ENCODE measurements around the gene KCNQ4. TPM values are rescaled to one million over a fixed set of nuclear protein-coding genes. Genes with fewer than 3 reads are reported as not detected.

The KCNQ4 gene
- polyA plus RNA-seq, 1 donor from 2014 or later = not detected

- TF ChIP-seq CTCF (IDR thresholded peaks at IDR 0.05; ENCODE audit: poor library complexity, severe bottlenecking) (no peak), EP300 (conservative IDR thresholded peaks at IDR 0.05; ENCODE audit: poor library complexity, severe bottlenecking) (no peak), TAF1 (IDR thresholded peaks at IDR 0.05; ENCODE audit: low read depth) (no peak), EZH2 (IDR thresholded peaks at IDR 0.05; ENCODE audit: borderline replicate concordance, insufficient read depth, low read length, poor library complexity, severe bottlenecking) (no peak), REST (IDR thresholded peaks at IDR 0.05; ENCODE audit: borderline replicate concordance) (no peak), POLR2AphosphoS5 (IDR thresholded peaks at IDR 0.05) (no peak), SMC3 (conservative IDR thresholded peaks at IDR 0.05; ENCODE audit: poor library complexity) (no peak), RAD21 (conservative IDR thresholded peaks at IDR 0.05) (no peak), MXI1 (conservative IDR thresholded peaks at IDR 0.05; ENCODE audit: poor library complexity, severe bottlenecking) (no peak)
- H3K27ac ChIP-seq (ENCODE audit: low read length) = no peak overlapping the region
- no peaks in the 10 kb centered on the region for H3K9me3 ChIP-seq (ENCODE audit: low read length)
- H3K9ac ChIP-seq (ENCODE audit: low read length) = no peak overlapping the region
- no peak overlapping the region for H3K4me2 ChIP-seq (ENCODE audit: low read length)
- no peaks in the 10 kb centered on the region for H3K36me3 ChIP-seq (ENCODE audit: insufficient read depth, low read length)
- H3K9me2 ChIP-seq (ENCODE audit: insufficient read depth, low read length) = no peaks in the 10 kb centered on the region
- no peaks in the 10 kb centered on the region for H3F3A ChIP-seq (ENCODE audit: insufficient read depth, low read length, poor library complexity, severe bottlenecking)
- no peaks in the 10 kb centered on the region for H3K79me2 ChIP-seq (replicated peaks; ENCODE audit: insufficient read depth, low read length)
- H3K4me3 ChIP-seq (ENCODE audit: low read length) = no peak overlapping the region
- no peak overlapping the region for H2AFZ ChIP-seq (ENCODE audit: low read depth, low read length)
- peaks cover 5% of the 10 kb centered on the region for H3K27me3 ChIP-seq (ENCODE audit: insufficient read depth, low read depth, low read length)
- no peaks in the 10 kb centered on the region for H4K20me1 ChIP-seq (ENCODE audit: insufficient read depth)
These were observed 15.0 kb downstream of the KCNQ4 start for GRCh38 chr1:40798366-40799281.

- Histone ChIP-seq H3K4me2 (ENCODE audit: low read length) (no peak overlapping the region), H2AFZ (ENCODE audit: low read depth, low read length) (no peak overlapping the region), H4K20me1 (ENCODE audit: insufficient read depth) (no peaks in the 10 kb centered on the region), H3K36me3 (ENCODE audit: insufficient read depth, low read length) (no peaks in the 10 kb centered on the region), H3K9me2 (ENCODE audit: insufficient read depth, low read length) (no peaks in the 10 kb centered on the region), H3K27ac (ENCODE audit: low read length) (no peak overlapping the region), H3K9me3 (ENCODE audit: low read length) (no peaks in the 10 kb centered on the region), H3K27me3 (ENCODE audit: insufficient read depth, low read depth, low read length) (peaks cover 5% of the 10 kb centered on the region), H3K4me3 (ENCODE audit: low read length) (no peak overlapping the region), H3F3A (ENCODE audit: insufficient read depth, low read length, poor library complexity, severe bottlenecking) (no peaks in the 10 kb centered on the region), H3K9ac (ENCODE audit: low read length) (no peak overlapping the region), H3K79me2 (replicated peaks; ENCODE audit: insufficient read depth, low read length) (no peaks in the 10 kb centered on the region)
- TF ChIP-seq RAD21 (conservative IDR thresholded peaks at IDR 0.05) = no peak
- TF ChIP-seq EP300 (conservative IDR thresholded peaks at IDR 0.05; ENCODE audit: poor library complexity, severe bottlenecking) = no peak
- no peak for TF ChIP-seq REST (IDR thresholded peaks at IDR 0.05; ENCODE audit: borderline replicate concordance)
- TF ChIP-seq TAF1 (IDR thresholded peaks at IDR 0.05; ENCODE audit: low read depth) = no peak
These were observed 15.8 kb downstream of the KCNQ4 start for GRCh38 chr1:40799351-40799867.
